Measurements from ENCODE around the gene RNF103.

Gene RNF103

GRCh38 chr2:86566158-86566820 is 57.4 kb downstream of the RNF103 start:
- ChIA-PET CTCF (no interaction called here), POLR2A (no interaction called here)
- no peak for TF ChIP-seq CTCF (IDR thresholded peaks at IDR 0.05; ENCODE audit: control extremely low read depth, extremely low read depth, low read depth, missing control alignments)
- no peak for DNase-seq (ENCODE audit: extremely low spot score)

- CTCF ChIA-PET = interaction anchor here (1.1 to 1.2 kb wide), 2 partner anchors 11 to 343 kb away, joined by 3 read pairs; no protein-coding TSS in a partner anchor
- DNase-seq (ENCODE audit: extremely low spot score) = no peak
- no peak for TF ChIP-seq CTCF (IDR thresholded peaks at IDR 0.05; ENCODE audit: control extremely low read depth, extremely low read depth, low read depth, missing control alignments)
- POLR2A ChIA-PET = no interaction called here
These were observed 60.0 kb downstream of the RNF103 start for GRCh38 chr2:86563650-86564061.

- DNase-seq (ENCODE audit: extremely low spot score) = peak; percentile 98
- POLR2A ChIA-PET = no interaction called here
- TF ChIP-seq CTCF (IDR thresholded peaks at IDR 0.05; ENCODE audit: control extremely low read depth, extremely low read depth, low read depth, missing control alignments) = no peak
- CTCF ChIA-PET = interaction anchor here (1.0 to 2.2 kb wide), 4 partner anchors 11 to 342 kb away, joined by 3 to 9 read pairs (median 3); no protein-coding TSS in a partner anchor
These were observed 60.6 kb downstream of the RNF103 start, which contains the start of gene CHMP3 for GRCh38 chr2:86562922-86563649. Gene CHMP3, minus strand, starts transcription at chr2:86563443. Its CDS starts 95 bp downstream, at chr2:86563348.

DNA sequence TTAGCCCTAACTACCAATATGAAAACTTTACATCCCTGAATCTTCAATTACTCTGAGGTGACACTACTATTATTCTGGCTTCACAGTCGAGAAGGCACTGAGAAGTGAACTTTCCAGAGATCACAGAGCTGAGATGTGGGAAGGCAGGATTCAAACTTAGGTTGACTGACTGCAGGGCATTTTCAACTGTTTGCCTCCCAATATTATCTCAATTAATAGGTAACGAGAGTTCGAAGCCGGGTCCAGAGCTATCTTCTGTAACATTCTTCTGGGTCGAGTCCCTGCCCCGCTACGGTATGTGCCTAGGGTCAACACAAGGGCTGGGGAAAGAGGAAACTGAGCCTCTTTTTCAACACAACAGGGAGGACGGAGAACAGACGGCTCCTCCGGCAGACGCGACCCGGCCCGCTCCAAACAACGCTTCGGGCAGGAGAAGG is 61.2 kb downstream of the RNF103 start:
- CTCF ChIA-PET = interaction anchor here (1.0 to 2.2 kb wide), 2 partner anchors 11 to 52 kb away, joined by 3 to 9 read pairs; no protein-coding TSS in a partner anchor
- no peak for TF ChIP-seq CTCF (IDR thresholded peaks at IDR 0.05; ENCODE audit: control extremely low read depth, extremely low read depth, low read depth, missing control alignments)
- DNase-seq (ENCODE audit: extremely low spot score) = no peak
- POLR2A ChIA-PET = no interaction called here

- DNase-seq (ENCODE audit: extremely low spot score) = no peak
- TF ChIP-seq CTCF (IDR thresholded peaks at IDR 0.05; ENCODE audit: control extremely low read depth, extremely low read depth, low read depth, missing control alignments) = no peak
- ChIA-PET CTCF (no interaction called here), POLR2A (no interaction called here)
These were observed 65.8 kb downstream of the RNF103 start for GRCh38 chr2:86557836-86558235.

DNA sequence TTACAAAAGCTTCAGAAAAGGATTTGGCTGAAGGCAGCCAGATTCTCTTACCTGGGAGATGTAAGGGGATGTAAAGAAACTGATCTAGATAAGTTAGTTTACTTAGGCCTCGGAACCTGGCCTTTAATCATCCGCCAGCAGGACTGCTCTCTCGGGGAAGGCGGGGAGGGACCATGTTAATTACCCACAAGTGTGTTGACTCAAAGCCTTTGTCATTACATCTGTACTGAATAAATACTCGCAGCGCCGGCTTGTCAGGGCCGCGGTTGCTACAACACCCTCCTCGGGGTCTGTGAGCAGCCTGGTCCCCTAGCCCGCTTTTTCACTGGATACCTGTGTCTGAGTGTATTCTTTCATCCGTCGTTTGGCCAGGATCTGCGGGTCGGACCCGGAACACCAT is 67.2 kb downstream of the RNF103 start:
- CTCF ChIA-PET = interaction anchor here (1.3 kb wide), 1 partner anchor 10 kb away, joined by 3 read pairs; no protein-coding TSS in a partner anchor
- POLR2A ChIA-PET = no interaction called here
- DNase-seq (ENCODE audit: extremely low spot score) = no peak
- no peak for TF ChIP-seq CTCF (IDR thresholded peaks at IDR 0.05; ENCODE audit: control extremely low read depth, extremely low read depth, low read depth, missing control alignments)
